Measurements from ENCODE around the gene CFAP45.

Gene CFAP45
- 9.9 reads per million, percentile 31 among the genes with 10 or more reads in this experiment for total RNA-seq

GRCh38 chr1:159900086-159900680, at the start of gene CFAP45:
Gene CFAP45, minus strand, starts transcription at chr1:159900165. Its CDS starts 67 bp downstream, at chr1:159900098.
- no peak for DNase-seq

- DNase-seq = no peak
These were observed 49.2 kb upstream of the CFAP45 start for GRCh38 chr1:159949123-159949522.

- DNase-seq = no peak
These were observed 48.0 kb upstream of the CFAP45 start for GRCh38 chr1:159947942-159948341.

GRCh38 chr1:159946242-159947187, 46.5 kb upstream of the CFAP45 start:
- DNase-seq = no peak

- peak; percentile 75 for DNase-seq
These were observed 45.7 kb upstream of the CFAP45 start, which contains the start of gene IGSF9 for GRCh38 chr1:159945483-159946241. Gene IGSF9, minus strand, starts transcription at chr1:159945613. Its CDS starts 2,159 bp downstream, at chr1:159943454.

GRCh38 chr1:159944623-159945455, 44.9 kb upstream of the CFAP45 start:
- DNase-seq = no peak

- no peak for DNase-seq
These were observed 44.1 kb upstream of the CFAP45 start for GRCh38 chr1:159943908-159944622.

- no peak for DNase-seq
These were observed 43.3 kb upstream of the CFAP45 start for GRCh38 chr1:159943278-159943640.

- DNase-seq = no peak
These were observed 42.8 kb upstream of the CFAP45 start for GRCh38 chr1:159942632-159943277.

- DNase-seq = no peak
These were observed 41.9 kb upstream of the CFAP45 start for GRCh38 chr1:159941591-159942560.

- no peak for DNase-seq
These were observed 41.2 kb upstream of the CFAP45 start for GRCh38 chr1:159941141-159941540.

GRCh38 chr1:159940006-159940620, 40.1 kb upstream of the CFAP45 start:
- no peak for DNase-seq

GRCh38 chr1:159939678-159940002, 39.7 kb upstream of the CFAP45 start:
- DNase-seq = no peak

GRCh38 chr1:159938905-159939677, 39.1 kb upstream of the CFAP45 start:
- DNase-seq = no peak

GRCh38 chr1:159938211-159938852, 38.4 kb upstream of the CFAP45 start:
- DNase-seq = no peak

GRCh38 chr1:159937054-159937750, 37.2 kb upstream of the CFAP45 start:
- no peak for DNase-seq

- peak; percentile 80 for DNase-seq
These were observed 36.4 kb upstream of the CFAP45 start for GRCh38 chr1:159936273-159936904.
